HG03196 (cell line): ENCODE measurements around the gene MS4A10.
"Not testable (repeated sequence)": the region's sequence is repeated elsewhere in the genome, so short reads cannot be mapped to it uniquely, and the experiment has no call there.

Experiments
- ATAC-seq: cut with Tn5 transposase; IDR thresholded peaks from one replicate; pipeline ENCODE4 v1.9.1; 2021; ENCODE audit not compliant: unreplicated experiment

Gene MS4A10

DNA sequence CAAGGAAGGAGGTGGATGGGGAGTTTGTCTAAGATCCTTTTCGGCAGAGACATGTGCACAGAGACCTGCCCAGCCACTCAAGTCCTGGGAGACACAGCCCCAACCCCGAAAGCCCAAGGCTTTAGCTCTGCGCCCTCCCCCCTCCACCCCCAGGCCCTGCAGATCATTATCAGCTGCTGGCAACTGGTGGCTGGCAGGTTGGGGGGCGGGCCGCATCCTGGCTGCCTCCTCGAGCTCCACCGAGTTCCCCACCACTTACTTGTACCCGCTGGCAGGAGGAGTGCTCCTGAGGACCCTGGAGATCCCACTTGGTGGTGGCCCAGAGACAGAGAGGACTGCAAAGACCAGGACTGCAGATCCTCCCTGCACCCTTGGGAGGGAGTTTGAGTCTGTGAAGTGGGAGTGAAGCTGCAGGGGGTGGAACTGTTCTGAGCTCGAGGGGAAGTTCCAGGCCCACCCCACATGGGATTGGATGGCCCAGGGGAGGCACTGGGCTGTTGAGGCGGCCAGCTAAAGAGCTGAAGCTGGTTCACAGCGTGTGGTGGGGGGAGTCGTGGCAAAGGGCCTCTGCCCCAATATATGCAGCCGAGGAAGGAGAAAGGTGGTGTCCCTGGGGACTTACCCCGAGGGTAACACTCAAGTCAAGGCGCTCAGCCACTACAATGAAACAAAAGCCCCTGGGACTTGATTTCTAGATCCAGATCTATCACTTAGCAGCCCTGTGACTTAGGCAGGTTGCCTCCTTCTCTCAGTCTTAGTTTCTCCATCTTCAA, 36.9 kb downstream of the MS4A10 start:
- no peak for ATAC-seq

DNA sequence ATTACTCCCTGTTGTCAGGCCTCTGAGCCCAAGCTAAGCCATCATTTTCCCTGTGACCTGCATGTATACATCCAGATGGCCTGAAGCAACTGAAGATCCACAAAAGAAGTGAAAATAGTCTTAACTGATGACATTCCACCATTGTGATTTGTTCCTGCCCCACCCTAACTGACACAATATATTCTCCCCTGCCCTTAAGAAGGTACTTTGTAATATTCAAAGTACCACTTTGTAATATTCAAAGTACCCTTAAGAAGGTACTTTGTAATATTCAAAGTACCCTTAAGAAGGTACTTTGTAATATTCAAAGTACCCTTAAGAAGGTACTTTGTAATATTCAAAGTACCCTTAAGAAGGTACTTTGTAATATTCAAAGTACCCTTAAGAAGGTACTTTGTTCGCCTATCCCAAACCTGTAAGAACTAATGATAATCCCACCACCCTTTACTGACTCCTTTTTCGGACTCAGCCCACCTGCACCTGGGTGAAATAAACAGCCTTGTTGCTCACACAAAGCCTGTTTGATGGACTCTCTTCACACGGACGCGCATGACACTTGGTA, 38.7 kb downstream of the MS4A10 start:
- ATAC-seq, result not testable (repeated sequence)

DNA sequence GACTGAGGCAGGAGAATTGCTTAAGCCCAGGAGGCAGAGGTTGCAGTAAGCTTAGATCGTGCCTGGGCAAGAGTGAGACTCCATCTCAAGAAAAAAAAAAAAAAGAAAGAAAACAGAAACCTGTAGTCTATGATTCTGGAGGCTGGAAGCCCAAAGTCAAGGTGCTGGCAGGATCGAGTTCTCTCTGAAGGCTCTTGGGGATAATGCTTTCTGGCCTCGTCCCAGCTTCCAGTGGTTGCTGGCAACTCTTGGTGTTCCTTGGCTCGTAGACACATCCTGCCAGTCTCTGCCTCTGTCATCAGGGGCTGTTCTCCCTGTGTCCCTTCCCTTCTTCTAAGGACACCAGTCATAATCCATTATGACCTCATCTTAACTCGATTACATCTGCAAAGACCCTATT, 40.0 kb downstream of the MS4A10 start:
- ATAC-seq, result no peak

DNA sequence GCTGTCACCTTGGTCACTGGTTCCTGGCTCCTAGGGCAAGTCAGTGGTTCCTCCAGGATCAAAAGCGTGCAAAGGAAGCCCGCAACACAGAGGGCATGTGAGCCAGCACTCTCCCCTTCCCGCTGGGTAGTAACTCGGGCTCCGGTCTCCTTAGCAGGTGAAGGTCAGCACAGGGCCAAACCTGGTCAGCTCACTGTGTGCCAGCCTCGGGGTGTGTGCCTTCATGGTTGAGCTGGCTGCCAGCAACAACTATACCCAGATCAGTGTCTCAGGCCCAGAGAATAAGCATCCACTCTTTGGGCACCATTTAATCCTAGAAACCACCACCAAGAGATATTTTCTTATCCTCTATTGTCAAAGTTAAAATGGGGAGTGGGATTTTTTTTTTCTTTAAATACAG, 40.7 kb downstream of the MS4A10 start:
- ATAC-seq, result no peak

DNA sequence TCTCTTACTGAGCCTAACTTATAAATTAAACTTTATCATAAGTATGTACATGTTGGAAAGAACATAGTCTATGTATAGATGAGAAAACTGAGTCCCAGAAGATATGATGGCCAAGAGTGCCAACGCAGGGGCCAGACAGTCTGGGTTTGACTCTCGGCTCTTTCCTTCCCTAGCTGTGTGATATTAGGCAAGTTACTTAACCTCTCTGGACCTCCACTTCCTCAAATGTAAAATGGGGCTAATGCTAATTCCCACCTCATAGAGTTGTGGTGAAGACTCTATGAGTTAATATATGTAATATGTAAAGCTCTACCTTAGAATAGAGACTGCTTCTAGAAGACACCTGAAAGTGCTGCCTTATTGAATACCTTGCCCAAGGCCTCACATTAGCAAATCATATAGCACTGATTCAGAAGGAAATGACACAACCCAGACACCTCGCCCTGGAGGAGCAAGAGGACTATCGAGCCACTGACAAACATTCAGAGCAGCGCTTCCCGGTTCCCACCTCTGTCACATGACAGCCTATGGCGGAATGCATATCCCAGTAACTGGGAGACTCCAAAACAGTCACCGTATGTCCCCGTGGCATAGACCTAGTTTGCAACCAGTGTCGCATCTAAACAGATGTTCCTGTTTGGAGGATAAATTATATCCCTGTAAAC, 45.5 kb downstream of the MS4A10 start:
- ATAC-seq, result no peak

DNA sequence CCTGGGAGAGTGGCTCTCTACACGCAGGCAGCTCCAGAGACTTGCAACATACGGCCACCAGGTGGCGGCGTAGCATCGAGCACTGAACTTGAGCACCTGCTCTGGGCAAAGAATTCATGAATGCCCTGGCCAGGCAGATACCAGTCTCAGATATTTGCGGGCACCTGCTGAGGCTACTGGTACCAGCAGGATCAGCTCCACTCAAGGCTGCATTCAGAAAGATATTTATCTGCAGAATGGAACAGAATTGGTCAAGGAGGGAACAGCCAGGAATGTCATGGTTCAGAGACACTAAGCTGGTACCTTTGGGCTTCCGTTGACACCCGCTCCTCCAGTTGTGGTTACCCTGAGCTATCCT, 46.0 kb downstream of the MS4A10 start:
- ATAC-seq, result peak; percentile 73

DNA sequence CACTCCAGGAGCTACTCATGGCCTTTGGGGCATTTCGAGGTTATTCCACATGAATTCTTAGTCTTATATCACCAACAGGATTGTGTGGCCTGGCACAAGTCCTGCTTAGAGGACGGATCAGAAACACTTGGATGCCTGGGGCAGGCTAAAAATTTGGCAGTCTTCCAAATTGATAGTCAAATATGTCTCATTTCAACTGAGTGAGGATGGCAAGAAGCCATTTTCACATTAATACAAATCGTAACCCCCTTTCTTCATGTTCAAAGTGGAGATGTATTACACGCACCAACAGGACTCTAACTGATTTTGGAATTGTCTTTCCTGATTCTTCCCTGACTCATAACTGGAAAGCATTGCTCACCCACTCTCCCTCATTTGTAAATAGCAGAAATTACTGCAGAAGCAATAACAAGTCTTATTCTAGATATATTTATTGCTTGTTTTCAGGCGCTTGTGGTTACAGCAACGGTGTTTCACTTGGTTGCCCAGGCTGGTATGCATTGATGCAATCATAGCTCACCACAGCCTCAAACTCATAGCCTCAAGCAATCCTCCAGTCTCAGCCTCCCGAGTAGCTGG, 46.5 kb downstream of the MS4A10 start:
- ATAC-seq, result no peak

DNA sequence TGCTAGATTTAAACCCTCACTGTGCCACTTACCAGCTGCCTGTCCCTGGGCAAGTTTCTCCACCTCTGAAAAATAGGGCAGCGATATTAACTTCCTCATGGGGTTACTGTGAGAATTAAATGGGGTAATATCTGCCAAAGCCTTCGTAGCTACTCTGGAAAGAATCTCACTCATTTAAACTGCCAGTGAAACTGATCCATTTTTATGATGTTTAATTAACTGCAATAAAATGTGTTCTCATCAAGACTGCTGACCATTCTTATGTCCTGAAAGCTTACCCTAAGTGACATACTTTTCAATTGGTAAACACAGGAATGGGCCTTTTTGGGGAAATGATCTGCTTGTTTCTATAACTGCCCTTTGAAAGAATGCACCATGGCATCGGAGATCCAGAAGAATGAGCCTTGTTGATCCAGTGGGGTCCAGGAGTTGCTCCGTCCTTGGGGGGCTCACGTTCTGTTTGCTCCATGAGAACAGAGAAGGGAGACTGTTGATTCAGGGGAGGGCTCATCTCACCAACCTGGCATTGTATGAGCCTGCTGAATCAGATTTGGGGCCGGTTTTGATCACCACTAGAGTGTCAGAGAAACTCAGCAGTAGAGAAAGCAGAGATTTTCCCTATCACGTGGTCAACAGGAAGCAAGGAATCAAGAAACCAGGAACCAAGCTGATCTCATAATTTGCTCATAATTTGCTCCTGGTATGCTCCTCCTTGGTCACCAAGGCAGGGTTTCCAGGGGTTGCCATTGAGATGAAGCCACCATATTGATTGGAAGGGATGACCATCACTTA, 49.8 kb downstream of the MS4A10 start:
- ATAC-seq, result no peak

DNA sequence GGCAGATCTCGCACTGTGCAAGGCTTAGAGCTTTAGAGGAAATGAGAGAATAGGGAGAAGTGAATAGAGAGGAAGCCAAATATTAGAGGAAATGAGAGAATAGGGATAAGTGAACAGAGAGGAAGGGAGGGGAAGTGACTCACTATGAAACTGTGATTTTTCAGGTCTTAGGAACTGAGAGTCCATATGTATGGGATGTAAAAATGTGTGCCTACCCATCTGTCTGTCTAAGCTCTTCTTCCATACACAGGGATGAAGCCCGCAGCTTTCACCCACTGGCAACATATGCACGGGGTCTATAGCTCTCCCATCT, 50.4 kb downstream of the MS4A10 start:
- no peak for ATAC-seq

DNA sequence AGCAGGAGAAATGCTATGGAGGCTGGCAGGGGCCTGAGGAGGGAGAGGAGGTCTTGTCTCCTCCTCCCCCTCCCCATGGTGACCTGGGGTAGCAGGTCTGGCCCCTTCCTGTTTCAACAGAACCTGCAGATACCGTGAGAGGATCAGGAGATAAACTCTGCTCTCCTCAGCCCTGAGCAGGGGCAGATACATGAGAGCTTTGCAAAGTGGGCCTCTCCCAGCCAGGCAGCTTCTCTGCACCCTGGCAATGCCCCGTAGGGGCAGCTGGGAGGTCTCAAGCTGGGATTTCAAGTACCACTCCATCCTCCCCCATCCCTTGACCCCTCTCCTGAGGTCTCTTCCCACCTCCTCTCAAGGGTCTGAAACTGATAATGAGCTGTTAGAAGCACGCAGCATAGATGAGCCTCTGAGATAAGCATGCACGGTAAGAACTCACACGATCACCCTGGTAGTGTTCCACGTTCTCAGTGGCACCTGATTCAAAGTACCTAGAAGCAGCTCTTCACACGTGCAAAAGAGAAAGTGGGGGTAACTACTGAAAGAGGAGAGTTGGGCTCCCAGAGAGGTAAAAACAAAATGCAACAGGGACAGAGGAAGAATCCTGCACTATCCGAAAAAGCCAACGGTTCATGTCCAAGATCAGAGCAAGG, 51.9 kb downstream of the MS4A10 start:
- no peak for ATAC-seq

DNA sequence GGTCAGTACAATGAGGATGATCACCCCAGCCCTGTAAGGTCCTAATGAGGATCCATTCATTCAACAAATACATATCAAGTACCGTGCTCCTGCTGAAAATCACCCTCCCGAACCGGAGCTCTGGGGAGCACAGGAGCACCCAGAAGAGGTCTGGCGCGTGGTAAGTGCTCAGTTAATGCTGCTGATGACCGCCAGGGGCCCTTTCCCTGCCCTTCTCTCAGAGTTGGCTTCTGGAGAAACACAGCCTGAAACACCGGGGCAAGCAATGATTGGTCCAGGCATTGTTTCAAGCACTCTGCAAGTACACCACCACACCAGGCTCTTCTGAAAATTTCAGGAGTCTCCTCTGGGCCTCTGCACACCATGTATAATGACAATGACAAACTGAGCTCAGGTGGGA, 53.0 kb downstream of the MS4A10 start:
- no peak for ATAC-seq

DNA sequence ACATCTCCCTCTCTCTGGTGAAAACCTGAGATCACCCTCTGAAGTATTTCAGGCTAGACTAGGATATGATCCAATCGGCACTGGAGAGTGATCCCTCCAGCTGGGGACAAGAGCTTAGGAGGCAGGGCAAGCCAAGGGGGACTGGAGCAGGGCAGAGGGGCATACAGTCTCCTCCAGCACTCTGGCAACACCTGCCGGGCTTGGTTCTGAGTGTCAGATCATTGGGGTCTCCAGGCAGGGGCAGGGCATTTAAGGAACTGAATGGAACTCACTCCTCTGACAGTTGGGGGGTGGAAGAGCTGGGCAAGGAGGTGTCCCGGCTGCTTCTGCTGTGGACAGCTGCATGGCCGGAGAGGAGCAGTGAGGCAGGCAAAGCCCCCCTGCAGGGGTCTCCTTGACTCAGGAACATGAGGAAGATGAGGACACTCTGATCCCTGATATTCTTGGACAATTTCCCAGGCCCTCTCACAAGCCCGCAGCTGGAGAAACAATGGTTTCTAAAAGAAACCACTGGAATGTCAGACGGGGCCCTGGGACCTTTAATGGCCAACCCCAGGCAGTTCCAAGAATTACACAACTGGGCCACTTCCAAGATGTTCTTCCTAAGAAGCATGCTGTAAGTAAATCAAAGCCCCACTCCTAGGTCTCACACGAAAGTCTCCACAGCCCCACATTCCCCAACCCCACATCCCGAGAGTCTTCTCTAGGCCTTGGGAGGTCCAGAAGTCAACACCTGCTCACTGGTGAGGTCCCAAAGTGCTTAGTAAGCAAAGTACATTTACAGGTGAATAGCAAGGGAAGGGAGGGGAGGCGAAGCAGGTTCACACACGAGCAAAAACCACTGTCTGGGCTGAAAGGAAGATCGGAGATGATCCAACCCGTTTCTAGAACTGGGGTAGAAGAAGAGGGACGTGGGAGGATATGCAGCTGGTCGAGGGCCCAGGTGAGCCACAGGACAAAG, 55.6 kb downstream of the MS4A10 start:
- no peak for ATAC-seq

DNA sequence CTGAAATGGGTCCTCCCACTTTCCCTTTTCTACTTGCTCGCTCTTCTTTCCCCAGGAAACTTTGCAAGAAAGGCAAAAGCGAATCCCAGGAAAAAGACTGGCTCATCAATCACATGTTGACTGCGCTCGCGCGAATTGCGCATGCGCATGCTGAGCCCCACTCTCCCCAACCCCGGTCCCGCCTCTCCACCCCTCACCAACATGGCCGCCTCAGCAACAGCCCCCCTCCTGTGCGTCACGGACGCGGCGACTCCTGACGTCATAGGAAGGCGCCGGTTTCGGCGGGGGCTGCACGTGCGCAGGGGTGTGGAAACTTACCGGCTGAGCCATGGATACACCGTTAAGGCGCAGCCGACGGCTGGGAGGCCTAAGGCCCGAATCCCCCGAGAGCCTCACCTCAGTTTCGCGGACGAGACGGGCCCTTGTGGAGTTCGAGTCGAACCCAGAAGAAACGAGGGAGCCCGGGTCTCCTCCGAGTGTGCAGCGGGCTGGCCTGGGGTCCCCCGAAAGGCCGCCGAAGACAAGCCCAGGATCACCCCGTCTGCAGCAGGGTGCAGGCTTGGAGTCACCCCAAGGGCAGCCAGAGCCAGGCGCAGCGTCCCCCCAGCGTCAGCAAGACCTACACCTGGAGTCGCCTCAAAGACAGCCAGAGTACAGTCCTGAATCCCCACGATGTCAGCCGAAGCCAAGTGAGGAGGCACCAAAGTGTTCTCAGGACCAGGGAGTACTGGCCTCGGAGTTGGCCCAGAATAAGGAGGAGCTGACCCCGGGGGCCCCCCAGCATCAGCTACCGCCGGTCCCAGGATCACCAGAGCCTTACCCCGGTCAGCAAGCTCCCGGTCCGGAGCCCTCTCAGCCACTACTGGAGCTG, 56.9 kb downstream of the MS4A10 start, which contains the start of gene CCDC86:
Gene CCDC86, plus strand, starts transcription at position 317 of the 871 bp plus-strand sequence. Its CDS starts 12 bp downstream, at position 329.
- ATAC-seq, result peak; percentile 79

DNA sequence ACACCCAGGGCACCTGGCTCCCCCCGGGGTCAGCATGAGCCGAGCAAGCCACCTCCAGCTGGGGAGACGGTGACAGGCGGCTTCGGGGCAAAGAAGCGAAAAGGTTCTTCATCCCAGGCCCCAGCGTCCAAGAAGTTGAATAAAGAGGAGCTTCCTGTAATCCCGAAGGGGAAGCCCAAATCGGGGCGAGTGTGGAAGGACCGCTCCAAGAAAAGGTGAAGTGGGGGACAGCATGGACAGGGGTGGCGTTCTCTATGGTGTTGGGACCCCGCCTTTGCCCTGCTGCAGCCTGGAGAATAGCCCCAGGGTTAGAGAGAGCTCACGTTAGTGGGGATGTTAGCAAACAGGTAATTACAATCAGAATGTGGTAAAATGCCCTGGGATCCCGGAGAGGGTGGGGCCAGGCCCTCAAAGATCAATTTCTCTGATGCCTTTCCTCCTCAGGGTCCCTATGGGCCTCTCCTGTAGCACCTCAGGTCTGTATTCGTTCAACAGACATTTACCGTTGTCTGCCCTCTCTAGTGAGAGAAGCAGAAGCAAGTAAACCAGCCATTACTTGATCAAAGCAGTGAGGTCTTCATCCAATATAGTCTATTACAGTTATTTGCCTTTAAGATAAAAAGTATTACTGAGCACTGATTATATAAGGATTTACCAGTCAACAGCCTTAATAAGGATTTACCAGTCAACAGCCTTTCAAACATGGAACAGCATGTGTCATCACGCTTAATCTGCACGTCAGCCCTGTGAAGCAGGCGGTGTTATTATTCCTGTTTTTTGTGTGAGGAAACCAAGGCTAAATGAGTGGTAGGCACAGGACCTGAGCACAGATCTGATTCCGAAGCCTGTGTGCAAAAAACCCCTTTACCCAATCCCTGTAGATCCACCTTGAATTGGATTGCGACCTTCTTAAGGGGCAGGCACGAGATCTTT, 57.8 kb downstream of the MS4A10 start:
- no peak for ATAC-seq

DNA sequence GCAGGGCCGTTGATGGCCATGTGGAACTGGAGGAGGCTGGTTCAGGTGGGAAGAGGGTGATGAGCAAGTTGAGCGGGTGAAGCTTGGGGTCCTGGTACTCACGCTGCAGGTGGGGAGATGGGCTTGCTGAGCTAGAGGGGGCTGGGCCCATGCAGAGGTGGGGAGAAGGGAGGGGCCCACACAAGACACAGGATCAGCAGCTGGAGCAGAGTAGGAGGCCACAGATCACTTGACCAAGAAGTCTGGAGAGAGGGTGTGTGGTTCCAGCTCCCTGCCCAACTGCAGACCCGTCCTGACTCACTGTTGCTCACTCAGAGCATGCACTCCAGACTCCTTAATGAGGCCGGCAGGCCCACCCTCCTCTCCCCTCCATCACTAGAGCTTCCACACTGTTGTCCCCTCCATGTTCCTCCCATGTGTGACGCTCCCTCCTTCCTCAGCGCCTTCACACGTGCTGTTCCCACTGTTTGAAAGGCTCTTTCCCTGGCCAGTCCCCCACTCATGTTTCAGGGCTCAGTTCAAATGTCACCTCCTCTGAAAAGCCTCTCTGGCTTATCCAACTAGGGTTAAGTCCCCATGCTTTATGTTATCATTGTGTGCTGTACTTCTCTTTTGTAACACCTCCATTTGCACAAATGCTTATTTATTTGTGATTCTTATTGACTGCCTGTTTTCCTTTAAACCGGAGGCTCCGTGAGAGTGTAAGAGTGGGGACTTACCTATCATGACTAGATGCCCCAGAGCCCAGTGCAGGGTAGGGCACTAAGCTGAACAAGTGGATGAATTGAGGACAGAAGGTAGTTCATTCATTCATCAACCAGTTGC, 59.1 kb downstream of the MS4A10 start:
- no peak for ATAC-seq

DNA sequence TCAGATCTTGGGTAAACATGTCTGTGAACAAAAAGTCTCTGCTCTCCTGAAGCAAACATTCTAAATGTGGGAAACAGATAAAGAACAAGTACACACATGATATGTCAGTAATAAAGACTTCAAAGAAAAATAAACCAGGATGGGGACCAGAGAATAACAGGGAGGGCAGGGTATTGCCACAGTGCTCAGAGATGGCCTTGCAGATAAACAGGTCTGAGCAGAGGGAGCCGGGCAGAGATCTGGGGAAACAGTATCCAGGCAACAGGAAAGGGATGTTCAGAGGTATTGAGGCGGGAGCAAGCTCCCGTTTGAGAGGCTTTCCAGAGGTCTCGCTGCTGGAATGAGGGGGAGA, 59.7 kb downstream of the MS4A10 start:
- ATAC-seq, result no peak

DNA sequence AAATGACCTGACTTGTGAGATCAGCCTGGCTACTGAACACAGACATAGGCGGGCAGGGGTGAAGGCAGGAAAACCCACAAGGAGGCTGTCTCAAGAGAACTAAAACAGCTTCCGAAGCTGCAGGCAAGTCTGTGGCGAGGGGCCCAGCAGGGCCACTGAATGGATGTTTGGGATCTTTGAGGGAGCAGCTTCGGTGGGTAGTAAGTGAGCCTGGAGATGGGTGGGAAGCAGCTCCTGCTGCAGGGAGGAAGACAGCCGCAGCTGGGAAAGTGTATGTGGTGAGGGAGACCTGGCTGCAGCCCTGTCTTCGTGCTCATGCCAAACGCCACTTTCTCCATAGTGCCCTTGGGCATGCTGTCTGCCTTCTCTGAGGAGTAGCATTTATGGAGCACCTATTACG, 60.2 kb downstream of the MS4A10 start:
- no peak for ATAC-seq
